ENCODE measurements around the gene RSU1. TPM values are rescaled to one million over a fixed set of nuclear protein-coding genes. Genes with fewer than 3 reads are reported as not detected.

The RSU1 gene
- total RNA-seq, 1 donor from 2014 or later = 75.3 TPM

DNA sequence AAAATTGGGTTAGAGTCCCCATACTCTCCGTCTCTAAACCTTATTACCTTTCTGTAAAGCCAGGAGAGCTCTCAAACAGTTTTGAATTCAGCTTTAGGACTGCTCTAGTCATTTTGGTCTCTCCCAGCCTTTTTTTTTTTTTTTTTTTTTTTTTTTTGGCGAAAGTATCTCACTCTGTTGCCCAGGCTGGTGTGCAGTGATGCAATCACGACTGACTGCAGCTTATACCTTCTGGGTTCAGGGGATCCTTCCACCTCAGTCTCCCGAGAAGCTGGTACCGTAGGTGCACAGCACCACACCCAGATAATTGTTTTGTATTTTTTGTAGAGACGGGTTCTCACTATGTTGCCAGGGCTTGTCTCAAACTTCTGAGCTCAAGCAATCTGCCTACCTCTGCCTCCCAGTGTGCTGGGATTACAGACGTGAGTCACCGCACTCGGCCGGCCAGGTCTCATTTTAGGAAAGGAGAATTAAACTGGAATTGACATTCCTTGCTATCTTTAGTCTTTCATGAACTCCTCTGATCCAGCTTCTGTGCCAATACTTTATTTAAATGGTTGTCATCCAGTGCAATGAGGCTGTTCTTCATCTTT lies 31.4 kb upstream of the RSU1 start:
- TF ChIP-seq, protein P1, sequence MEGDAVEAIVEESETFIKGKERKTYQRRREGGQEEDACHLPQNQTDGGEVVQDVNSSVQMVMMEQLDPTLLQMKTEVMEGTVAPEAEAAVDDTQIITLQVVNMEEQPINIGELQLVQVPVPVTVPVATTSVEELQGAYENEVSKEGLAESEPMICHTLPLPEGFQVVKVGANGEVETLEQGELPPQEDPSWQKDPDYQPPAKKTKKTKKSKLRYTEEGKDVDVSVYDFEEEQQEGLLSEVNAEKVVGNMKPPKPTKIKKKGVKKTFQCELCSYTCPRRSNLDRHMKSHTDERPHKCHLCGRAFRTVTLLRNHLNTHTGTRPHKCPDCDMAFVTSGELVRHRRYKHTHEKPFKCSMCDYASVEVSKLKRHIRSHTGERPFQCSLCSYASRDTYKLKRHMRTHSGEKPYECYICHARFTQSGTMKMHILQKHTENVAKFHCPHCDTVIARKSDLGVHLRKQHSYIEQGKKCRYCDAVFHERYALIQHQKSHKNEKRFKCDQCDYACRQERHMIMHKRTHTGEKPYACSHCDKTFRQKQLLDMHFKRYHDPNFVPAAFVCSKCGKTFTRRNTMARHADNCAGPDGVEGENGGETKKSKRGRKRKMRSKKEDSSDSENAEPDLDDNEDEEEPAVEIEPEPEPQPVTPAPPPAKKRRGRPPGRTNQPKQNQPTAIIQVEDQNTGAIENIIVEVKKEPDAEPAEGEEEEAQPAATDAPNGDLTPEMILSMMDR (IDR thresholded peaks at IDR 0.05; ENCODE audit: insufficient read depth, low read length, poor library complexity, severe bottlenecking) = no peak
- DNase-seq (ENCODE audit: low read depth) = no peak
- H3K4me3 ChIP-seq (ENCODE audit: low read depth, low read length) = no peak overlapping the region
- no peaks in the 10 kb centered on the region for H3K36me3 ChIP-seq (ENCODE audit: control insufficient read depth, insufficient read depth, low read length)
- no peaks in the 10 kb centered on the region for H3K27me3 ChIP-seq (ENCODE audit: control insufficient read depth, insufficient read depth, low read length)

DNA sequence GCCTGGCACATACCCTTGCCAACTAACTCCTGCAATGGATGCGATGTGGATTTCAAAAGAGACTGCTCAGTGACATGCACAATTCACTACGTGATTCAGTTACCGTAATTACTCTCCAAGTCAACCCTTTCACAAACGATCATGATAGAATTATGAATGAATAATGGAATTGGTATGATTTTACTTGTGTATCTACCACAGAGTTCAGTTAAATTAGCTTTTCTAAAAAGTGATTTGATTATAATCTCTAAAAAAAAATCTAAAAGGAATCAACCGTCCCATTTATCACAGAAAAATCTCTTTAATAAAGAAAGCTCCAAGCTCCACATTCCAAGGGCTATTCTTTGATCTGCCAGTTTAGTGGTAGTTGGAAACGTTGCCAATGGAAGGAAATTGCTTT lies 30.4 kb upstream of the RSU1 start:
- no peak for DNase-seq (ENCODE audit: low read depth)

GRCh38 chr10:16845248-16845647 lies 28.0 kb upstream of the RSU1 start:
- H3K36me3 ChIP-seq (ENCODE audit: control insufficient read depth, insufficient read depth, low read length) = no peaks in the 10 kb centered on the region
- TF ChIP-seq, protein P1 (IDR thresholded peaks at IDR 0.05; ENCODE audit: insufficient read depth, low read length, poor library complexity, severe bottlenecking) = no peak
- no peak overlapping the region for H3K4me3 ChIP-seq (ENCODE audit: low read depth, low read length)
- DNase-seq (ENCODE audit: low read depth) = no peak
- no peaks in the 10 kb centered on the region for H3K27me3 ChIP-seq (ENCODE audit: control insufficient read depth, insufficient read depth, low read length)

More for the DNA sequence above, 30.4 kb upstream of the RSU1 start:
- Histone ChIP-seq H3K36me3 (ENCODE audit: control insufficient read depth, insufficient read depth, low read length) (no peaks in the 10 kb centered on the region), H3K4me3 (ENCODE audit: low read depth, low read length) (no peak overlapping the region), H3K27me3 (ENCODE audit: control insufficient read depth, insufficient read depth, low read length) (no peaks in the 10 kb centered on the region)
- TF ChIP-seq, protein P1 (IDR thresholded peaks at IDR 0.05; ENCODE audit: insufficient read depth, low read length, poor library complexity, severe bottlenecking) = no peak

DNA sequence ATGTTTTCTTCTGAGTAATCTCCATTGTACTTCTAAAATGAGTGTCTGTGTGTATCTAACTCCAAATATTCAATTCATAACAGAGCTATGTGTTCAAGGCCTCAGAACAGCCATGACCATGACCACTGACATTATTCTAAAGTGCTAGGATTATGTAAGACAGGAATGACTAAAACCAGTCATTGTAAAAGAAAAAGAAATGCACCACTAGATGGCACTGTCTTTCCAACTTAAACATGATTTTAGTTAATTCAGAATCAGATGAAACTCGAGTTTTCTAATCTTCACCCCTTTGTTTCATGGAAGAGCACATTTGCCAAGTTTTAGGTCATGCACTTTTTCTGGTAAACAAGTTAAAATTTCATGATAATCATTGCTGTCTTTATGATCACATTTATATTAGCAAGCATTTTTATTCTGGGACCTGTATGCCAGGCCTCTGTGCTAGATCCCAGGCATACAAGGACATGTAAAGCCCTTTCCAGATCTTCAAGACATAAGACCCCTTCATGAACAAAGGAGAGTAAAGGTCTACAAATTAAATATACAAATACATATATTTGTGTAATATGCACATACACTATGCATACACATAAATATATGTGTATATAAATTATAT lies 26.1 kb upstream of the RSU1 start:
- TF ChIP-seq, protein P1 (IDR thresholded peaks at IDR 0.05; ENCODE audit: insufficient read depth, low read length, poor library complexity, severe bottlenecking) = peak; percentile 23
- DNase-seq (ENCODE audit: low read depth) = no peak
- Histone ChIP-seq H3K36me3 (ENCODE audit: control insufficient read depth, insufficient read depth, low read length) (no peaks in the 10 kb centered on the region), H3K4me3 (ENCODE audit: low read depth, low read length) (no peak overlapping the region), H3K27me3 (ENCODE audit: control insufficient read depth, insufficient read depth, low read length) (no peaks in the 10 kb centered on the region)

DNA sequence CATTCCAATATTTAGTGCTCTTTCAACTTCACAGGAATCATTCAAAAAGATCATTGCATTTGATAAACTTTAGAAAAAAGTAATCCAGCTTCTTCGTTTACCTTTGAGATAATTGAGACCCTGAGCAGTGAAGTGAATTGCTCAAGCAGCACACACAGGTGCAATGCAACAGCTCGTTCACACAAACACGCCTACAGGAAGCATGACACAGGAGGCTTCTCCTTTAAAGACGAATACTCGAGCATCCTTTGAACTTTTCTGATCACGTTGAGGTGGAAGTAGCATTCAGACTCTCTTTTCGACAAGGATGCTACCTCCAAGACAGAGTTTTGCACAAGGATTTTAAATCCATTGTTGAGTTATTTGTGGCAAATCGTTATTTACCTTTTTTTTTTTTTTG lies 18.0 kb upstream of the RSU1 start:
- TF ChIP-seq, protein P1 (IDR thresholded peaks at IDR 0.05; ENCODE audit: insufficient read depth, low read length, poor library complexity, severe bottlenecking) = no peak
- no peak for DNase-seq (ENCODE audit: low read depth)
- Histone ChIP-seq H3K36me3 (ENCODE audit: control insufficient read depth, insufficient read depth, low read length) (no peaks in the 10 kb centered on the region), H3K4me3 (ENCODE audit: low read depth, low read length) (no peak overlapping the region), H3K27me3 (ENCODE audit: control insufficient read depth, insufficient read depth, low read length) (no peaks in the 10 kb centered on the region)
